Esophagus squamous epithelium (tissue), 4 donors: ENCODE results near the gene ESYT2.

ENCODE experiments used
- POLR2A ChIP-seq, 4 donors: fragments of 450-650 bp; IDR thresholded peaks; one replicate each; pipeline ENCODE4 v1.6.1; 2017; ENCODE audit warnings: antibody characterized with exemption in 4 of 4, mild to moderate bottlenecking in 4 of 4, moderate library complexity in 3 of 4
- TF ChIP-seq, protein P1 (sequence below), 6 experiments: fragments of 450-650 bp in 4 of 6; fragments of 200-600 bp in 2 of 6; sonication (generic) in 2 of 6; IDR thresholded peaks; one replicate each; pipeline ENCODE4 v1.5.1; 2016 to 2019; ENCODE audit warnings: antibody characterized with exemption in 6 of 6, mild to moderate bottlenecking in 4 of 6, moderate library complexity in 4 of 6

DNA sequence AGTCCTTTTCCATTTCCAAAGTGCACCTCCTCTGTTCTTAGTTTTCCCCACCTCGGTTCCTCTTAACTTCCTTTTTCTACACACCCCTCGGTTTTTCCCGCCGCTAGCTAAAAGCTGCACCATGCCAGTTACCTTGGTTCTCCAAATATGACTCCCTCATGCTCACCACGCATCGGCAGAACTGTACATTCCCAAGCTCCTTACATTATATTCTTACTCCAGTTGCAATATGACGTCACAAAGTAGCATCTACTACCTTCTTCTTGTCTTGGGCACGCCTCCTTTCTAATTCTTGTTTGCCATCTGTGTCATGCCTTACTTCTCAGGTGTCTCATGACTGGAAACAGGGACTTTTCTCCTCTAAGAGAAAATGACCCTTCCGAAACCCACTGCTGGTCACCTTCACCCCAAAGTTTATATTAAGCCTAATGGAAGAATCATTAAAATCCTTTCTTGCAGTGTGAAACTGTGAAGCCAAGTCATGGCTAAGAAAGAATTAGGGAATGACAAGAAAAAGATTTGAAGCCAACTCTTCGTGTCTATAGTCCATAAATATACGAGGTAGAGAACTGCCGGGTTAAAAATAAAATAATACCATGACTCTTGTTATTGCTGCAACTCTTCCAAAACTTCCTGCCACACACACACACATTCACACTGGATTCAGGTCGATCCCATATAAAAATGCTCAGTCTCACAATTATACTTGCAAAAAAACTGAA is 1.7 kb downstream of the ESYT2 start:
- TF ChIP-seq, protein P1, sequence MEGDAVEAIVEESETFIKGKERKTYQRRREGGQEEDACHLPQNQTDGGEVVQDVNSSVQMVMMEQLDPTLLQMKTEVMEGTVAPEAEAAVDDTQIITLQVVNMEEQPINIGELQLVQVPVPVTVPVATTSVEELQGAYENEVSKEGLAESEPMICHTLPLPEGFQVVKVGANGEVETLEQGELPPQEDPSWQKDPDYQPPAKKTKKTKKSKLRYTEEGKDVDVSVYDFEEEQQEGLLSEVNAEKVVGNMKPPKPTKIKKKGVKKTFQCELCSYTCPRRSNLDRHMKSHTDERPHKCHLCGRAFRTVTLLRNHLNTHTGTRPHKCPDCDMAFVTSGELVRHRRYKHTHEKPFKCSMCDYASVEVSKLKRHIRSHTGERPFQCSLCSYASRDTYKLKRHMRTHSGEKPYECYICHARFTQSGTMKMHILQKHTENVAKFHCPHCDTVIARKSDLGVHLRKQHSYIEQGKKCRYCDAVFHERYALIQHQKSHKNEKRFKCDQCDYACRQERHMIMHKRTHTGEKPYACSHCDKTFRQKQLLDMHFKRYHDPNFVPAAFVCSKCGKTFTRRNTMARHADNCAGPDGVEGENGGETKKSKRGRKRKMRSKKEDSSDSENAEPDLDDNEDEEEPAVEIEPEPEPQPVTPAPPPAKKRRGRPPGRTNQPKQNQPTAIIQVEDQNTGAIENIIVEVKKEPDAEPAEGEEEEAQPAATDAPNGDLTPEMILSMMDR (IDR thresholded peaks at IDR 0.05), result no peak
- TF ChIP-seq POLR2A (IDR thresholded peaks at IDR 0.05), result no peak
